HTR-8/SVneo (cell line): Measurements from ENCODE around the gene PGGHG.
A peak's percentile ranks its signal among the peaks of the same experiment; 100 is the strongest.

Experiments used
- DNase-seq: peaks from one replicate; pipeline ENCODE4 v3.0.0; 2011; ENCODE audit warnings: low spot score, mixed read lengths; ENCODE audit not compliant: insufficient read length
- FAIRE-seq: peaks from 2 replicates; lab custom pipeline; 2011; peaks lifted over from hg19 to GRCh38; lab: Jason Lieb, UNC

PGGHG gene

GRCh38 chr11:288478-289397 lies at the start of gene PGGHG:
PGGHG (plus strand) TSS chr11:289126; CDS start chr11:289817, 691 bp downstream.
- DNase-seq = peak; percentile 81
- FAIRE-seq = peak; percentile 54

- FAIRE-seq (no peak), DNase-seq (no peak)
Measured at GRCh38 chr11:240315-240714, 48.6 kb upstream of the PGGHG start.

GRCh38 chr11:241634-242033 lies 47.3 kb upstream of the PGGHG start:
- DNase-seq (no peak), FAIRE-seq (no peak)

DNA sequence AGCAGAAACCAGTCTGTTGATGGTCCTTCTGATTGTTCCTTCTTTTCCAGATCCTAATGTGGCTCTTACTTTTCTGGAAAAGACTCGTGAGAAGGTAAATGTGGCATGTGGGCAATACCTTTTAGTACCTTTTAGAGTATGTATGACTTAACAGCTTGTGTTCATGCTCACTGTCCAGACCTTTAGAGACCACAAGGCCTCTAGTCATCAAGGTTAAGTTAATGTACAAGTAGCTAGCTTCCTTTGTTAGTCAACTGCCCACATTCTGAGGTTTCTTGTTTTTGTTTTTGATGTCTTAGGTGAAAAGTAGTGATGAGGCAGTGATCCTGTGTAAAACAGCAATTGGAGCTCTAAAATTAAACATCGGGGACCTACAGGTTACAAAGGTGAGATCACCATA lies 44.5 kb upstream of the PGGHG start:
- FAIRE-seq = no peak
- DNase-seq = no peak

DNA sequence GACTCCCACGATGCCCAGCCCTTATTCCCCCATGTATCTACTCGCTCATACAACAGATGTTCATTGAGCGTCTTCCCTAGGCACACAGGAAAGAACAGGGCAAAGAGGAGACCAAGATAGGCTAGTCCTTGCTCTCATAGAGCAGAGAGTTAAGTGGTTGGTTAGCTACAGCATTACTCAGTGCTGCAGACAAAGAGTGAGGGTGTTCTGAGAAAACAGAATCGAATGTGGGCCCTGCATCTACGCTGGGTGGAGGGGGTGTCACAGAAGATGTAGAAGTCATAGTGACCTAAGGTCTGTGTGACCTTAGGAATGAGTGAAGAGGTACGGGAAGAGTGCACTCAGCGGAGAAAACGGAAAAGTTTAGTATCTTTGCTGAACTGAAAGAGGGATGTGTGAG lies 39.9 kb upstream of the PGGHG start:
- FAIRE-seq = no peak
- no peak for DNase-seq

DNA sequence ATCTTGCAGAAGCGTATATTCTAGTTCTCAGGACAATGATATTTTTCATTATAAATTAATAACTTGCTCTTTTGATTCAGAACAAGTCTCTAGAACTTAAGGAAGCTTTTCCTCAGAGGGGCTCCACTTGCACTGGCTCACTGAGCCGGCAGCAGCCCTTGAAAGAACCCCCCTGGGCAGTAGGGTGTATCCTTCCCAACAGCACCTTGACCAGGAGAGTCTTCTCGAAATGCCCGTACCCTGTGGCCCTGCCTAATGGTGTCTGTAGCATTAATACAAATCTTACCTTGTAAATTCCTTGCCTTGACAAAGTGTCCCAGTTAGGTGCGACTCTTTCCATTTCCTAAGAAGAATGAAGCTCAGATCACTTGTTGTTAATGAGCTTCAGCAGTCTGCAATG lies 38.7 kb upstream of the PGGHG start:
- FAIRE-seq (no peak), DNase-seq (no peak)

GRCh38 chr11:250740-251299 lies 38.1 kb upstream of the PGGHG start:
- no peak for FAIRE-seq
- DNase-seq = no peak

- DNase-seq = no peak
- no peak for FAIRE-seq
Measured at GRCh38 chr11:251550-251949, 37.4 kb upstream of the PGGHG start.

- FAIRE-seq (no peak), DNase-seq (no peak)
Measured at GRCh38 chr11:252666-253065, 36.3 kb upstream of the PGGHG start.

DNA sequence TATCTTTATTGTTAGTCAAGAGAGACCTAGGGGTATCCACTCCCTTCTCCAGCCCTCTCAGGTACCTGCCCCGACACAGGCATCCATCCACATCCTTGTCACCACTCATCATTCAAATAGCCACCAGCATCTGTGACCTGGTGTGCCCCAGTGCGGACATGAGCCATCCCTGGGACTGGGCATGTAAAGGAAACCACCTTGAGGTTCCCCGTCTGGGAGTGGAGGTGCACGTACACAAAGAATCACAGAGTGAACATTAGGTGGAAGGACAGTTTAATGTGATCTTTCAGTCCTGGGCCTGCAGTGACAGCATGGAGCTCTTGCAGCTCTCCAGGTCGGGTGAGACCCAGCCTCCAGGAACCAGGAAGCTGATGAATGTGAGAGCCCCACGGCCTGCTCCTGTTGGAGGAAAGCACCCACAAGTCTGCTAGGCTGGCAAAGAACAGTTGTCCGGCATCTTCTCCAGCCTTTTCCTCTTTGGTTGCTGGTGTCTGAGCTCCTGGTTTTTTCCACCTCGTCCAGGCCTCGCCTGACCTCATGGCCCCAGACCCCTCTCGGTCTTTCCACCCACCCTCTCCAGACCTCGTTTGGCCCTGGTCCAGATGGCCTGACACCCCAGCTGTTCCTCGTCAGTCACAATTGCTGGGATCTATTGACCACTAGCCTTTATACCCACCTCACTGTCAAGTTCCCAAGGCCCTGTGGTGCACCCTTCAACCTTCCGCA lies 35.6 kb upstream of the PGGHG start:
- no peak for FAIRE-seq
- DNase-seq = no peak

GRCh38 chr11:253886-254270 lies 35.0 kb upstream of the PGGHG start:
- no peak for DNase-seq
- FAIRE-seq = no peak

DNA sequence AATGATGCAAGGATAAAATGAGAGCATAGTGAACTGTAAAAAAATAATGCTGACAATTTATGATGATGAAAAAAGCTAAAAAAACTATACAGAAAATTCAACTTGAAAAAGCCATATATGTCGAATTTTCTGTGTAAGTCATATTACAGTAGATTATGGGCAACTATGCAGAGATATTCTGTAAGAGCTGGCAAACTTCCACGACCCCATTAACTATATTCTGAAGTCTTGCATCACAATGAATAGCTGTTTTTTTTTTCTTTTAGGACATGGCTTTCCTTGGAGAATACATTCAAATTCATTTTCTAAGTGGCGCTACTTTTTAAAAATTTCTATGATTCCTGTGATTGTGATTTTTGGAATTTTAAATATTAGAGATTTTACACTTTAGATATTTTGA lies 33.8 kb upstream of the PGGHG start:
- FAIRE-seq (no peak), DNase-seq (no peak)

- FAIRE-seq (peak; percentile 69), DNase-seq (no peak)
Measured at GRCh38 chr11:255816-256215, 33.1 kb upstream of the PGGHG start.

- no peak for DNase-seq
- FAIRE-seq = no peak
Measured at GRCh38 chr11:256952-257737, 31.8 kb upstream of the PGGHG start.

DNA sequence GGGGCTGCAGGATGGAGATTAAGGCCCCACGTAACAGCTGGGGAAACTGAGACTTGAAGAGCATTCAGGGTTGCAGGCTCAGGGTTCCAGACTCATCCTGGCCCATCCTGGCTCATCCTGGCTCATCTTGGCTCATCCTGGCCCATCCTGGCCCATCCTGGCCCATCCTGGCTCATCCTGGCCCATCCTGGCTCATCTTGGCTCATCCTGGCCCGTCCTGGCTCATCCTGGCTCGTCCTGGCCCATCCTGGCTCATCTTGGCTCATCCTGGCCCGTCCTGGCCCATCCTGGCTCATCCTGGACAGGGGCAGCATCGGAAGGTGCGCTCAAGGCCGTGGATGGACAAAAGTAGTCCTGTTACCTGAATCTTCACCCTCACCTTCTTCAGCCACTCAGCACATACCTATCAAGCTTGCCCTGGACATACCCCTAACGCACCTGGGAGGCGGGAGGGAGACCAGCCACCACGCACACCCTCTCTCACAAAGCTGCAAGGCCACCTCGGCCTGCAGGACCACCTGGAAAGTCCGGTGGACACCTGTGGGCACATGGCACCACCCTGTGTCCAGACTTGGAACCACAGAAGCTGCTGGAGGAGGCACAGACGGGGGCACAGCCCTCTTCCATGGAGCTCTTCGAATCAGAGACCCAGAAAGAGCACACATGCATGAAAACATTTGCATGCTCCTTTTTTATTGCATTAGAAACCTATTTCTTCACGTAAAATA lies 31.0 kb upstream of the PGGHG start:
- DNase-seq = no peak
- no peak for FAIRE-seq

DNA sequence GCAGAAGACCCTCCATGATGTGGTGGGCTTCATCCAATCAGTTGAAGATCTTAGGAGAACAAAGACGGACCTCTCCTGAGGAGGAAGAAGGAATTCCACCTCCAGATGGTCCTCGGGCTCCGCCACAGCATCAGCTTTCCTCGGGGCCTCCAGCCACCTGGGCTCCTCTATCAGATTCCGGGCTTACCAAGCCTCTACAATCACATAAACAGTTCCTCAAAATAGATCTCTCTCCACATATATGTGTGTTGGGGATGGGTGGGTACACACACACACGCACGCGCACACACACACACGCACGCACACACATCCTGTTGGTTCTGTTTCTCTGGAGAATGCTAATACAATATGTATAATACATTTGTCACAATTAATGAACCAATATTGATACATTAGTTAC lies 29.5 kb upstream of the PGGHG start:
- FAIRE-seq = no peak
- DNase-seq = no peak

DNA sequence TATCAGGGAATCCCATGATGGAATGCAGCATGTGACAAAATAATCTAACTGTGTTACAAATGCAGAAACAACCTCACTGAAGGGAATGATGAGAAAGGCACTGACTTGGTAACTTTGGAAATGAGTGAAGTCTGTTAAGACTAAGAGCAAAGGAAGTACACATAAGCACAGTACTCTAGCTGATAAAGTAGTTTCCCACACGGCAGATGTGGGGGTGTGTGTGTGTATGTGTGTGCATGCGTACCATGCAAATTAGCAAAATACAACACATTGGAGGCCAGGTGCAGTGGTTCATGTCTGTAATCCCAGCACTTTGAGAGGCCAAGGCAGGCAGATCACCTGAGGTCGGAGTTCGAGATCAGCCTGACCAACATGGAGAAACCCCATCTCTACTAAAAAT lies 27.3 kb upstream of the PGGHG start:
- DNase-seq (no peak), FAIRE-seq (no peak)

GRCh38 chr11:266676-267439 lies 22.1 kb upstream of the PGGHG start:
- FAIRE-seq = no peak

DNA sequence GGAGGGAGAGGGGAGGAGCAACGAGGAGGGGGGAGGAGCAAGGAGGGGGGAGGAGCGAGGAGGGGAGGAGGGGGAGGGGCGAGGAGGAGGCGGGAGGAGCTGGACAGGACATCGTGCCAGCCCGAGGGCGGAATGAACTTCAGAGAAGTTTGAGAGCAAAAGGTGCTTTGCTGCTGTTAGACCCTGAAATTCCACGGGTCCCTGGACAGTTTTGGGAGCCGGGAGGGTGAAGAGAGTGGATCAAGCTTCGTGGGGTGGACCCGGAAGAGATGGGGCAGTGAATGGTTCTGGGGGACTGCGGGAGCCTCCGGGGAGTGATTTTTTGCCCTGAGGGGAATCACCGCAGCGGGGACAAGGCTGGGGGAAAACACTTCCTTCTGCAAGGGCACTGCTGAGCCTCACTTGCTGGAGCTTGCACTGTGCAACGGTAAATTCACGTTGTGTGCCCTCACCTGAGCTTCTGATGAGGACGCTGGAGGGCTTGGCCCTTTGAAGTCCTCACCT lies 21.4 kb upstream of the PGGHG start:
- DNase-seq (no peak), FAIRE-seq (no peak)

More at GRCh38 chr11:266676-267439, 22.1 kb upstream of the PGGHG start:
- no peak for DNase-seq
